DMS 273 (cell line): ENCODE results near the gene CPHXL2.

Experiments
- DNase-seq: peaks from one replicate; lab custom pipeline; 2025; ENCODE audit not compliant: unreplicated experiment; lab: John Stamatoyannopoulos, UW

Gene CPHXL2

GRCh38 chr16:75676909-75677308 is at the start of gene CPHXL2:
Gene CPHXL2 (minus strand): TSS chr16:75677009. CDS start chr16:75676999, 10 bp downstream.
- DNase-seq, result no peak

- DNase-seq, result no peak
These were observed 49.6 kb upstream of the CPHXL2 start, which contains the start of gene CPHXL for GRCh38 chr16:75726390-75726789. Gene CPHXL (minus strand): TSS chr16:75726490. CDS start chr16:75726442, 48 bp downstream.

GRCh38 chr16:75718452-75718851 is 41.6 kb upstream of the CPHXL2 start:
- DNase-seq, result no peak

- DNase-seq, result no peak
These were observed 37.9 kb upstream of the CPHXL2 start for GRCh38 chr16:75714661-75715060.

- peak; percentile 9 for DNase-seq
These were observed 33.5 kb upstream of the CPHXL2 start for GRCh38 chr16:75710344-75710743.

- no peak for DNase-seq
These were observed 26.5 kb upstream of the CPHXL2 start for GRCh38 chr16:75703306-75703705.

GRCh38 chr16:75702242-75702641 is 25.4 kb upstream of the CPHXL2 start:
- DNase-seq, result no peak

- no peak for DNase-seq
These were observed 24.6 kb upstream of the CPHXL2 start, which contains the start of gene DUXB for GRCh38 chr16:75701361-75701760. Gene DUXB (minus strand): TSS chr16:75701461. CDS start chr16:75701418, 43 bp downstream.

- no peak for DNase-seq
These were observed 20.8 kb upstream of the CPHXL2 start for GRCh38 chr16:75697571-75697970.

- DNase-seq, result peak; percentile 39
These were observed 18.9 kb upstream of the CPHXL2 start for GRCh38 chr16:75695708-75696107.

GRCh38 chr16:75687361-75687760 is 10.6 kb upstream of the CPHXL2 start:
- DNase-seq, result no peak

- DNase-seq, result no peak
These were observed 5.5 kb upstream of the CPHXL2 start for GRCh38 chr16:75682308-75682707.

- no peak for DNase-seq
These were observed 2.6 kb upstream of the CPHXL2 start for GRCh38 chr16:75679366-75679765.

GRCh38 chr16:75667503-75667902 is 9.3 kb downstream of the CPHXL2 start:
- no peak for DNase-seq

GRCh38 chr16:75660726-75661302 is 16.0 kb downstream of the CPHXL2 start:
- peak; percentile 33 for DNase-seq

- no peak for DNase-seq
These were observed 16.5 kb downstream of the CPHXL2 start for GRCh38 chr16:75660321-75660720.

GRCh38 chr16:75658175-75658574 is 18.6 kb downstream of the CPHXL2 start:
- DNase-seq, result no peak

GRCh38 chr16:75653922-75654321 is 22.9 kb downstream of the CPHXL2 start:
- DNase-seq, result no peak

GRCh38 chr16:75648265-75649076 is 28.3 kb downstream of the CPHXL2 start:
- DNase-seq, result peak; percentile 90

- DNase-seq, result peak; percentile 98
These were observed 29.1 kb downstream of the CPHXL2 start, which contains the start of the genes KARS1 and TERF2IP for GRCh38 chr16:75647492-75648264. Gene KARS1 (minus strand): TSS chr16:75647665. CDS start chr16:75647639, 26 bp downstream. Gene TERF2IP (plus strand): TSS chr16:75647773. CDS start chr16:75647883, 110 bp downstream.

- no peak for DNase-seq
These were observed 29.7 kb downstream of the CPHXL2 start for GRCh38 chr16:75647112-75647491.
